GM21786 (cell line): ENCODE data around the gene MOB1A.

ENCODE experiments used
- ATAC-seq: cut with Tn5 transposase; IDR thresholded peaks from one replicate; pipeline ENCODE4 v1.9.1; 2021; ENCODE audit not compliant: unreplicated experiment

The MOB1A gene

DNA sequence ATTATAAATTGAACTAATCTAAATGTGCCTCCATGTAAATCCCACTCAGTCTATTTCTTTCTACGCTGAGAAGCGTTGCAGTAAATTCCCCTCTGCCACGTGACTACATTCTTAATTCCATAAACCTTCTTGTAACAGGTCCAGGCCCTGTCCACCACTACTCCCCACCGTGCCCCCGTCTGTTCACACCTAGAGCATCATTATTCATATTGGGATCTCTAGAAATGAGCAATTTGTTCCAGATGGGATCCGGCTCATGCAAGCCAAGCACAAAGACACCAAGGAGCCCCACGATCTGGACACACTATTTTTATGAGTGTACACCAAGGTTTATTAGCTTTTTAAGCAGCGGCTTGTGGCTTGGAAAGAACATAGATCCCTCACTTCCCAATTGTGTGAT is 69.1 kb downstream of the MOB1A start:
- no peak for ATAC-seq

DNA sequence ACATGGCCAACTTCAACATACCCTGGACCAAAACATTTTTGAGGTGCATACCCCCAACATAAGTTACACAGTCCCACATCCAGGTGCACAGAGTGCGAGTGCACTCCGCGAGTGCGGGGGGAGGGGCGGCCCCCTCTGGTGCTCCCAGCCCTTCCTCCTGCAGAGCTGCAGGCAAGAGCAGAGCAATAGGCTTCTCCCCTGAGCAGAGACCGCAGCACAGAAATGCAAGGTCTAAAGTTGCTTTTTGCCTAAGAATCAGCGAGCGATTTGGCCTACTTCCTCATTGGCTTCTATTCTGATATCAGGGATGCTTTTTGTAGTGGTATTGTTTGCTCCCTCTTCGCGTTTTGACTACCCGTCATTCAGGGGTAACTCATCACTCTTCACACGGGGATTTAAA is 71.6 kb downstream of the MOB1A start:
- no peak for ATAC-seq

DNA sequence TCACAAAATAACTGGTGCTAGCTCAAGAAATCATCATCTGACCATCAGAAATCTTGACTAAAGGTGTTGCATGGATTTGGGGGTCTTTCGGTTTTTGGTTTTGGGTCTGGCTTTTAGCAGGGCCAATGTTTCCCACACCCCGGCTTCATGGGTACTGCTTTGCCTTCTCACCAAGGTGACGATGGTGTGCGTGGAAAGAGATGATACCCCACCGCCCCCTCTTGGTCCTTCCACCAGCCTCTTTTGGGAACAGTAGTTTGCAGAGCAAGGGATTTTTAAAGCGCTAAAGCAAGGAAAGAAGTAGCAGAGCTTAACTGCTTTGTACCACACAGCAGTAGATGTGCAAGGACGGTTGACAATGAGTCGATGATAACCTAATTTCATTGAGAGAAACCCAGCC is 73.3 kb downstream of the MOB1A start:
- ATAC-seq: no peak

- ATAC-seq: no peak
These were observed 73.8 kb downstream of the MOB1A start for GRCh38 chr2:74104839-74105238.

GRCh38 chr2:74103763-74104162 is 74.9 kb downstream of the MOB1A start:
- ATAC-seq: no peak
